G401 (cell line): Measurements from ENCODE around the gene LAP3. TPM values are rescaled to one million over a fixed set of nuclear protein-coding genes. Genes with fewer than 3 reads are reported as not detected.
A peak's percentile ranks its signal among the peaks of the same experiment; 100 is the strongest.

Experiments used
- DNase-seq: peaks from one replicate; pipeline ENCODE4 v3.0.0-alpha.2; 2015; ENCODE audit warnings: low spot score
- in situ Hi-C: cut with HindIII; loops from 2 replicates; pipeline ENCODE4 v1.10.0; 2016; ENCODE audit warnings: low sequenced_read_pairs, mixed read lengths
- total RNA-seq: library from RNA; depleted of rRNA; stranded (reverse); fragments of >200 nt; shearing (Covaris generic); gene quantifications from 2 replicates; pipeline ENCODE4 v1.2.3, GENCODE V29; 2014

The LAP3 gene
- total RNA-seq, 1 experiment from 2014 or later = 163 TPM

GRCh38 chr4:17613761-17614415, 36.9 kb downstream of the LAP3 start:
- in situ Hi-C loops = no loop called here
- DNase-seq = no peak

- in situ Hi-C loops = no loop called here
- DNase-seq = peak; percentile 94
Observed at GRCh38 chr4:17614416-17615299, 37.7 kb downstream of the LAP3 start, which contains the start of gene MED28. Gene MED28 (plus strand): TSS chr4:17614641. CDS start chr4:17614655, 14 bp downstream.

- no peak for DNase-seq
- in situ Hi-C loops = no loop called here
Observed at GRCh38 chr4:17616283-17616682, 39.3 kb downstream of the LAP3 start.

DNA sequence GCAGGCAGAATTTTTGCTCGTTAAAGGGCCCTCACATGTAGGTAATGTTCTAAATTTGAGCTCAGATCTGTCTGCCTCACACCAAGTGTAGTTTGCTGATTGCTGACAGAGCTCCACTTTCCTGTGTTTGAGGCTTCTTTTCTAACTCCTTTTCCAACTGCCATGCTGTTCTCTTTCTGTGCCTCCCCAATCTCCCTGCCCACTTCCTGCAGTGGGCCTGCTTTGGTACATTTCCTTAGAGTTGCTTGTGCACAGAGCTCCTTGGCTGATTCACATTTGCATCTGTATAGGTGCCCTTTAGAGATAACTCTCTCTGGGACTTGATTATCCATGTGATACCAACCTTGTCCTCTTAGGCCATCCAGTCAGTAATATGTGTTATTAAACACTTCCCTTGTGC, 41.9 kb downstream of the LAP3 start:
- DNase-seq = no peak
- in situ Hi-C loops = no loop called here

DNA sequence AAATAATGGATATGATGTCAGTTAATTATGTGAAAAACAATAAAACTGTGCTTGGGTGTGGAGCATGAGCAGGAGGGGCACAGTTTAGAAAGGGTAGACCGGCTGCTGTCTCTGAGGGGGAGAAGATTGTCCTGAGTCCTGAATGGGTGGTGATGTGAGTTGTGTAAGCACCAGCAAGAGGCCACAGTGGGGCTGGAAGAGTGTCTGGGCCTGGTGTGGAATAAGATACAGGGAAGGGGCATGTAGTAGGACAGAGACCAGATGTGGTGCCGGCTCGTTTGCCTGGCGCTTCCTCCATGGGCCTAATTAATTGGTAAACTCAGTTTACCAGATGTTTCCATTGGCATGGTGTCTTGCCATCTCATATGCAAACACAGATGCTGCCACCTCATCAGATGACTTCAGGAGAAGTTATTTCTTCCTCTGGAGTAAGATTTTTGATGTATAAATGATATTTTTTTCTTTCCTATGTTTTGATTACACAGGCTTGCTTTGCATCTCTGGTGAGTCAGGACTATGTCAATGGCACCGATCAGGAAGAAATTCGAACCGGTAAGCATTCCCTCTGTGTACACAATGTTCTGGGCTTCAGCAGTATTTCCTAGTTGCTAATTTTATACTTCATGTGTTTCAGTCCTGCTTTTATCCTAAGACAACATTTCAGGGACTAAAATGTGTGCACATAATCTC, 42.6 kb downstream of the LAP3 start:
- in situ Hi-C loops = no loop called here

GRCh38 chr4:17623451-17624001, 46.5 kb downstream of the LAP3 start:
- in situ Hi-C loops = no loop called here
- DNase-seq = no peak

More for the DNA sequence above, 42.6 kb downstream of the LAP3 start:
- no peak for DNase-seq

DNA sequence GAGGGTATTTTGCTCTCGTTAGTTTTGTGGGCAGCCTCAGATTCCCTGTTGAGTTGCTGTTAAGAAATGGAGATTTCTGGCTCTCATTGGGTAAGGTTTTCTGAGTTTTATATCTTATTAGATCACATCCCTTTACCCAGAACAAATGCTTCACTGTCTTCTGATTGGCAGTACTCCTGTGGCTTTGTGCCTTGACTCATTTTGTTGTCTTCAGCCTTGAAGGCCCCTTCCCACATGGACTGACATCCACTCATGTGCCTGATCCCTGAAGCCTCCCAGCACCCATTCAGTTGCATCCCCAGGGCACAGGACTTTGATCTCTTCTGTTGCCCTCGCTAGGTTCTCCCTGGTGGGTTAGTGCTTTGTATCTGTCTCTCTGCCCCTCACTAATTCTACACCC, 47.8 kb downstream of the LAP3 start:
- in situ Hi-C loops = no loop called here

GRCh38 chr4:17630228-17630627, 53.2 kb downstream of the LAP3 start:
- no peak for DNase-seq
- in situ Hi-C loops = no loop called here

More for the DNA sequence above, 47.8 kb downstream of the LAP3 start:
- DNase-seq = no peak

- in situ Hi-C loops = no loop called here
- DNase-seq = no peak
Observed at GRCh38 chr4:17633600-17633999, 56.6 kb downstream of the LAP3 start.

GRCh38 chr4:17635056-17635455, 58.1 kb downstream of the LAP3 start:
- in situ Hi-C loops = no loop called here
- DNase-seq = no peak

DNA sequence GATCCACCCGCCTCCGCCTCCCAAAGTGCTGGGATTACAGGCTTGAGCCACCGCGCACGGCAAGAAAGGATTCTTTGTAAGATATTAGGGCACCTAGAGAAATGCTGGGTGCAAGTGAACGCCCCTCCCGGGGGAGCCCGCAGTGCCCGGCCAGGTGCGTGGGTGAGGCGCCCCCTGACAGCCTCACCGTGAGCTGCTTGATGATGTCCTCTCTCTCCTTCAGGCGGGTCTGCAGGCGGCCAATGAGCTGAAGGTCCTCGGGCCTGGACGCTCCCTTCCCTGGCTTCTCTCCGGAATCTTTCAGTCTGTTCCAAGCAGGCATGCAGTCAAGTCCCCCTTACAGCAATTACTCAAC, 59.3 kb downstream of the LAP3 start:
- in situ Hi-C loops = no loop called here
- no peak for DNase-seq

- peak; percentile 83 for DNase-seq
- in situ Hi-C loops = no loop called here
Observed at GRCh38 chr4:17636696-17637622, 60.0 kb downstream of the LAP3 start.

- in situ Hi-C loops = no loop called here
- no peak for DNase-seq
Observed at GRCh38 chr4:17639136-17639535, 62.1 kb downstream of the LAP3 start.

GRCh38 chr4:17642398-17642783, 65.4 kb downstream of the LAP3 start:
- DNase-seq = no peak
- in situ Hi-C loops = loop anchor here (5.0 kb wide), 1 partner anchor 35 kb away; no protein-coding TSS in a partner anchor

GRCh38 chr4:17646693-17647092, 69.7 kb downstream of the LAP3 start:
- no peak for DNase-seq
- in situ Hi-C loops = no loop called here

DNA sequence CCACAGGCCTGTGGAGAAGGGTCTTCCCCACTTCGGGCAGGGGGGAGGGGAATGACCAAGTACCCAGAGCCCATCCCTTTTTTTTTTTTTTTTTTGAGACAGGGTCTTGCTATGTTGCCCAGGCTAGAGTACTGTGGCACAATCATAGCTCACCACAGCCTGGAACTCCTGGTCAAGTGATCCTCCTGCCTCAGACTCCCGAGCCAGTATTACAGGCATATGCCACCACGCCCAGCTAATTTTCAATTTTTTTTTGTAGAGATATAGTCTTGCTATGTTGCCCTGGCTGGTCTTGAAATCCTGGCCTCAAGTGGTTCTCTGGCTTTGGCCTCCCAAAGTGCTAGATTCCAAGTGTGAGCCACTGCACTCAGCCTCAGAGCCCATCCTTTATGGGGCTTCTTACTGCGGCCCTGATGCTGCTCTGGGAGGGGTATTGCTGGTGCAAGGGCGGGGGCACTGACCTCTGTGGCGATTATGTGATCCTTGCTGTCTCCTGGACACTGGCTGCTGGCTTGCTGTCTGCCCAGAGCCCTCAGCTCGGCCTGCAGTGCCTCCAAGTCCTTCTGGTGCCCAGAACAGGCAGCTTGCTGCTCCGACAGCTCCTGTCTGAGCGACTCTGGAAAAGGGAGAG, 70.3 kb downstream of the LAP3 start:
- DNase-seq = no peak
- in situ Hi-C loops = no loop called here

- DNase-seq = no peak
Observed at GRCh38 chr4:17647927-17648326, 70.9 kb downstream of the LAP3 start.

DNA sequence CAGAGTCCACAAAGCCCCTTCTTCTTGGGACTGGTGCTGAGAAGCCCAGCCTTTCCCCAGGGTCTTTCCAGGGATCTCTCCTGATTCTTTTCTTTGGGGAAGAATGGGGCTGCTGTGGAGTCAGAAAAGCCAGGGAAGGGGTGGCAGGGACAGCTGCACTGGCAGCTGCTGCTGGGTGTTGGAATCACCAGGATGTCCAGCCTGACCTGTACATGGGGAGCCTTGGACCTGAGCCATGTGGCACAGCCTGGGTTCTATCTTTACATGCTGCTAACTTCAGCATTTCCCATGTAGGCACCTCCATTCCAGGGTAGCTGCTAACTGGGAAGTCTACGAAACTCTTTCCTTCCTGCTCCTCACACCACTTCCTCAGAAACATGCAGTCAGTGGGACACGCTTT, 73.4 kb downstream of the LAP3 start:
- DNase-seq = no peak
- in situ Hi-C loops = no loop called here

More at GRCh38 chr4:17647927-17648326, 70.9 kb downstream of the LAP3 start:
- in situ Hi-C loops = no loop called here
